ENCODE data around the gene TMEM44.

Gene TMEM44, protein sequence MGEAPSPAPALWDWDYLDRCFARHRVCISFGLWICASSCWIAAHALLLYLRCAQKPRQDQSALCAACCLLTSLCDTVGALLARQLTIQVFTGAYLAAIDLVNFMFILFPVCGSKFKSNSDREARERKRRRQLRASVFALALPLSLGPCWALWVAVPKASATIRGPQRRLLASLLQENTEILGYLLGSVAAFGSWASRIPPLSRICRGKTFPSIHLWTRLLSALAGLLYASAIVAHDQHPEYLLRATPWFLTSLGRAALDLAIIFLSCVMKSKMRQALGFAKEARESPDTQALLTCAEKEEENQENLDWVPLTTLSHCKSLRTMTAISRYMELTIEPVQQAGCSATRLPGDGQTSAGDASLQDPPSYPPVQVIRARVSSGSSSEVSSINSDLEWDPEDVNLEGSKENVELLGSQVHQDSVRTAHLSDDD

DNA sequence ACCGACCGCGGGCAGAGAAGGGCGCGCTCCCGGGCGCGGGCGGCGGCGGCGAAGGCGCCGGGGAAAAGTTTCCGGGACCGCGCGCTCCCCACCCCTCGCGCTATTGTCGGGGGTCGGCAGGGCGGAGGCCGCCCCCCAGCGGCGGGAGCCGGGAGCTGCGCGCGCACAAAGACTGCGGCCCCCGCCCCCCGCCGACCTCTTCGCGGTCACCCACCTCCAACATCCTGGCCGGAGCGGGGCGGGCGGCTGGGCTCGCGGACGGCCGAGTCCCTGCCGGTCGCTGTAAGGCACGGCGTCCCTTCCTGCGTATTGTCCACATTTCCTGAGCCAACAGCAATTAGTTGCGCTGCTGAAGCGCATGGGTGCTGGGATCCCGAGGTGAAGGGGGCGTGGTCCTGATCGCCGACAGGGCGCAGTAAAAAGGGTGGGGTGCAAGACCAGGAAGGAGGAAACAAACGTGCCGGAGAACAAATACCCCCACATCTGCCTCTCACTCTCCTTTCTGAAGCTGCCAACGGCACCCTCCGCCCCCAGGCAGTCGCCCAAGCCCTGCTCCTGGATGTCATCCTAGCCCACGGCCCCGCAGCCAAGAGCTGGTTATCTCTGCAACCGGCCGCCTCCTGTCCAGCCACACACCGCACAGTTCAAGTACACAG is at the start of gene TMEM44:
Gene TMEM44 (minus strand): TSS at position 71 of the 656 bp plus-strand sequence. CDS start 204 bp downstream, outside the sequence.
- DNase-seq, result peak; percentile 56

DNA sequence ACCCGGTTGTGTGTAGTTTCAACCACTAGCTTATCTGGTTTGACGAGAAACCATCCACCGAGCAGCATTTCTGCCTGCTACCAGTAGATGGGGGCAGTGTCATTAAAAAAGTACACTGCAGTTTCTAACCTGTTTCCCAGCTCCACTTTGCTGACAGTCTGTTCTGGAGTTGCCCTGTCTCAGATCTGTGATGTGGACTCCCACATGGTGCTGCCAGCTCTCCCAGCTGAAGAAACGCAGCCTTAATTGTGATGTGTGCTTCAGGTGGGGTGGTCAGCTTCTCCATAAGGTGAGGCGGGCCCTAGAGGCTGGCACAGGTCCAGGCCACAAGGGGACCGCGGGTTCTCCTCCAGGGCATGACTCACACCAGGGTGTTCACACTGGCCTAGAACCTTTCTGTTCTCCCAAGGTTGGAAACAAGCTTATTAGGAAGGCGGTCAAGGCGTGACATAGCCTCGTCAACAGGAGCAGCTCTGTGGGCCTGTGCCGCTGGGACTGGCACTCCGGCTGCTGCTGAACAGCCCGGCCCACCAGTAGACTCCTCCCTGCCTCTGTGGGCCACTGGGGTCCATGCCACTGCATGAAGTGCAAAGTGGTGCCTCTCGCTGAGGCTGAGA is 49.6 kb upstream of the TMEM44 start:
- peak; percentile 51 for DNase-seq

DNA sequence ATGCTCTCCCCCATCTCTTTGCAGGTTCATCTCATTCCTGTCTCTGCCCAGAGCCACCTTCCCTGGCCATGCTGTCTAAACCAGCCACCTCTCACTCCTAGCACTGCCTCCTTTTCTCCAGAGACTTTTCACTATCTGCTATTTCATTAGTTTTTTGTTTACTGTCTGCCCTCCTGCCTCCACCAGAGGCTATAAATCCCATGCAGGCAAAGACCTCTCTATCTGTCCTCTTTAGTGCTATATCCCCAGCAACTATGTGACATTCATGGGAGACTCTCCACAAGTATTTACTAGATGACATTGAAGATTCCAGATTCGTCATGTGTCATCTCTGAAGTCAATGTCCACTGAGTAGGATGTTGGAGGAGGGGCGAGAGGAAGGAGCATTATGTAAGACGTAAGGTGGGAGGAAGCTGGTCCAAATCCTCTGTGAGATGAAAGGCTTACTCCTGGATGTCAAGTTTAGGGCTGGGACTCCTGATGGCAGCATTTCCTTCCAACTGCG is 49.0 kb upstream of the TMEM44 start:
- no peak for DNase-seq

DNA sequence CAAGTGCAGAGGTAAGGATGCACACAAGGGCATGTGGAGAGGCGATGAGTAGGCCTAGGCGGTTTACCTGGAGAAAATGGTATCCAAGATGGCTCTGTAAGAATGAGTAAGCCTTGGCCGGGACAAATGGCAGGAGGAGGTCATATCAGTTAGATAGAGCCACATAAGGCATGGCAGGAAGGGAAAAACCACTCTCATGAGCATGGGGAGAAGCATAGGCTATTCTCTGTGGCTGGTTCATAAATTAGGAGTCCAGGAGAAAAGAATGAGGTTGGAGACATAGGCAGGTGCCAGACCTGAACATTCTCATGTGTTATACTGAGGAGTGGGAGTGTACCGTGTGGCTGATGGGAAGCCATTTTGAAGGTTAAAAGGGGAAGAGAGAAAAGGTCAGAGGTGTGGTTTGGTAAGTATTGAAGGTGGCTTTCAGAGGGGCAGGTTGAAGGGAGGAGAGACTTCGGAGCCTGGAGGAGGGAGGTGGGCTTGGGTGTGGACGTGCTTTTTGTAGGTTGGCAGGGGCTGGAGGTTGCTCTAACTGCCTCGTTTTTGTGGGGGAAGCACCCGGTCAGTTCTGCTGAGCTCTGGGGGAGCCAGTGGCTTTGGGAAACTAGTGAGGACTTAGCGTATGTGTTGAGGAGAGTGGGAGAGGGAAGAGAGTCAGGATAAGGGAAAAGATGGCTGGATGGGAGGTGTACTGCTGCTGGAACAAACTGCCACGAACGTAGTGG is 47.8 kb upstream of the TMEM44 start:
- DNase-seq, result no peak

DNA sequence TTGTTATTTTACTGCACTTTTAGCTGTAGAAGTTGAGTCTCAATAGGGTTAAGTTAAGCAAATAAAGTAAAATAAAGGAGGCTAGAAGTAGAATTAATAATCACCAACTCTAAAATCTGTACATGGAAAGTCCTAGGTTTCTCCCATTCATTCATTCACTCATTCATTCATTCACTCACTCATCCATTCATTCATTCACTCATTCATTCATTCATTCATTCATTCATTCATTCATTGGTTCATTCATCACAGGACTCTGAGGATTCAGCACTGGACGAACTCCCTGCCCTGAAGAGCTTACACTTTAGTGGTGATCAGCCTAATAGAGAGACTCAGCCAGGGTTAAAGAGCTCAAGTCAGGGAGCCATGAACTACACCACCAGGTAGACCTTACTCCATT is 43.3 kb upstream of the TMEM44 start:
- no peak for DNase-seq

DNA sequence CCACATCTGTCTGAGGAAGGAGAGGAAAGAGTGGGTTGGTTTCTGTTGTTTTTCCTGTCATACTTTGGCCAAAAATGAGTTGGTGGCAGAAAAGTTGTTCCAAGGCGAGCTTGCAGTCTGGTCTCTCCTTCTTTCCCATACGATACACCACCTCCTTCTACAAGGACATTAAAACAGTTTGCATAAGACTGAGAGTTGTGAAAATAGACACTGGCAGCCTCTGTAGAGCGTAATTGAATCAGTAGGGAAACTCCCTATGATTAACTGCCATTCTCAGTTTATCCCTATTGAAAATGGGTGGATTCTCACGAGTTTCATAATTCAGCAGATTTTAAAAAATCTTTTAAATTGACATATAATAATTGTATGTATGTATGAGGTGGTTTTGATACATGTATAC is 42.5 kb upstream of the TMEM44 start:
- DNase-seq, result no peak

DNA sequence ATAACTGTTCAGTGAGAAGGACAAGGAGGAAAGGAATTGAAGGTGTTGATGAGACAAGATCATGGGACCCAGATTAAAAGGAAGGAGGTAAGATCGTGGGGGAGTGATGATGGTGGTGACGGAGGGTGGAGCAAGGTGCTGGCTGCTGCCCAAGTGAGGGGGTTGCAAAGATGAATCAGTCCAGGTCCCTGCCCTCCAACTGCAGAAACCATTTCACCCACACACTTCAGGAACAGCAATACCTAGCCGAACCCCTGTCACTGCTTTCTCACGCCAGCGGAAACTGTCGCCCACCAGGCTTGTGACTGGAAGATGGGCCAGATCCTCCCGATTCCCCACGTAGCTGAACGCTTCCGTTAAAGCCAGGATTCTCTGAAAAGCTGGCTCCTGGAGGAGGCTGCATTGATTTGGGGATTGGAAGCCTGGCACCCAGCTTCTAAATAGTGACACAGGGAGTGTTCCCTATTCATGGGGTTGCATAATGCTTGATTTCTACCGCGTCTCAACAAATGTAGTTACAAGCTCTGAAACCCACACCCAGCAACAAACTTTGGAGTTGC is 41.9 kb upstream of the TMEM44 start:
- no peak for DNase-seq

DNA sequence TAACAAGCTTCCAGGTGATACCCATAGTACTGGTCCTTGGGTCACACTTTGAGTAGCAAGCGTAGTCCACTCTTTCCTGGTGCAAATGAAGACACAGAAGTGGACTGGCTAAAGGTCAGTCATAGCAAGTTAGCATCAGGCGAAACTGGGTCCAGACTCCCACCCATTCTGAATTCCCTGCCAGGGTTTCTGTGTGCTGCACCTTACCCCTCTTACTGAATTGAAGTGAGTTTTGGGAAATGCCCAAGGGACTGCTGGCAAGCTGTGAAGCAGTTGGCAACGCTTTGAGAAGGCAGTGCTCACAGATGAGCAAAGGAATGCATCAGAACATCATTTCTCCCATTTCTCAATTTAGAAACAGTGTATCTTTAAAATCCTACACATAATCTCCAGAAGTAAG is 40.5 kb upstream of the TMEM44 start:
- DNase-seq, result no peak

DNA sequence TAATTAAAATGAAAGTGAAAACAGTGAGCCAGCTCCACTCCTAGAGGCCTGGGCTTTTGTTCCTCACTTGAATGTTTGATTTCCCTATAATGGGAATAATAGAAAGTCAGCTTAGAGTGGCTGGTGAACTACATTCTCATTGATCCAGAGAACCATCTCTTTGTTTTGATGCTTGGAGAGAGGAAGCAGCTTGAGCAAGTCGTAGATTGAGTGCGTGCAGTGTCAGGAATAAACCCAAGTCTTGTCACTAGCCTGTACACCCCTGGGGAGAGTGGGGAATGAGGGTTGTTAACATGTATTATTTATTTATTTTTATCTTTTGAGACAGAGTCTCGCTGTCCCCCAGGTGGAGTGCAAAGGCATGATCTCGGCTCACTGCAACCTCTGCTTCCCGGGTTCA is 39.7 kb upstream of the TMEM44 start:
- no peak for DNase-seq

DNA sequence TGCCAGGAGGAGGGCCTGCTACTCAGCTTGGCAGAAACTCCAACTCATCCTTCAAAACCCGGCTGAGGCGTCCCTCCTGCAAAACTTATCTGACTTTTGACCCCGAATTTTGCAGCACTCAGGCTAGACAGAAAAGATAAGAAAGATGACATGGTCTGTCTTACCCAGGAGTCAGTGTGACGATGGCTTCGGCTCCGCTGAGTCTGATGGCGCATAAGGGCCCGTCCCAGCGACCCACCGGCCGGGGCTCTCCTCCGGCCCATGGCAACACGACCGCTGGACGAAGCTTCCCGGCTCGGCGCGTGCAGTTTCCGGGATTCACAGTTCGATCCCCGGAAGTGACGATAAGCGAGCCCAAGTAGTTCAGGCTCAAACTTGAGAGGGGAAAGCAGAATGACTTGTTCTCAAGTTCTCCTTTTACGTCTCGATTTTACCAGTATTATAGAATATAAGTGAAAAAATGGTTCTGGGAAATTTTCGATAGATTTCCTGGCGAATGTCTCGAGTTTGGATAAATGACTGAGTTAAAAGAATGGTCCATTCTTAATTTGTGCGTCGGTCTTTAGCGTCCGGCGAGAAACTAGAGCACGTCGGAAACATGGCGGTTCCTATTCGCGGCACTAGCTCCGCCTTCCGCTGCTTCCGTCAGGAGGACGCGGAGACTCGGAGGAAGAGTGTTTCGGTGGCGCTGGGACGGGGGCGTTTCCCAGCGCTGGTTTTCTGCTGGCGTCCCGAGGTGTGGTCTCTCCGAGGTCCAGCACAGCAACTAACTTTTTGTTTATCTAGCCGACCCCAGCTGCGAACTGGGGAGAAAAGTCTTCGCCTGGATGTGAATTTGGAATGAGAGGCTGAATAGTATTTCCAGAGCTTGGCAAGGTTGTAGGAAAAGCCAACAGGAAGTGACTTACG is 38.9 kb upstream of the TMEM44 start, which contains the start of gene LSG1:
Gene LSG1 (minus strand): TSS at position 292 of the 909 bp plus-strand sequence. CDS start 29 bp downstream, at position 263.
- DNase-seq, result peak; percentile 84

DNA sequence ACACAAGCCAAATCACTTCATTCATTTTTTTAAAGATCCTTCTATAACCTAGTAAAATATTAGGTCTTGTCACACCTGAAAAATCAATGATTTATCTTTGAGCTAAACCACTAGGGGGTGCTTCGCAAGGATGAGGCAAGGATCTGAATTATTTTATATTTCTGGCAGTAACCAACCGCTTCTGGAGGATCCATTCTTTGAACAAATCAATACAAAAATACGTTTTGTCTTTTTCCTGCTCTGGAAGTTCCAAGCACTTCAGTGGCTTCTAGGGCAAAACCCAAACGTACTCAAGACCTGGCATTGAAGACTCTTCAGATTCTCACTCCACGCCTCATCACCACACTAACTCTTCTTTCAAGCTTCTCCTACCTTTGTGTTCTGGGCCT is 38.3 kb upstream of the TMEM44 start:
- DNase-seq, result no peak

DNA sequence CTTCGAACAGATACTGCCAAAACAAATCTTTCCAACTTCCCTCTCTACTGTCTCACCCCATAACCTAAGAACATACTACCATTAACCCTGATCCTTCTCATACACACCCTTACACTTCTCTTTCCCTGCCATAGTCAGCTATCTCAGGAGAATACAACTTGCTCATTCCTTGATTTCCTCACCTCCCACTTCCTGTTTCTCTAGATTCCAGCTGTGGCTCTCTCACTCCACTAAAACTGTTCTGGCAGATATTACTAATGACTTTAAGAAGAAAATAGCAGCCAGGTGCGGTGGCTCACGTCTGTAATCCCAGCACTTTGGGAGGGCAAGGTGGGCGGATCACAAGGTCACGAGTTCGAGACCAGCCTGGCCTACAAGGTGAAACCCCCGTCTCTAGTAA is 34.1 kb upstream of the TMEM44 start:
- no peak for DNase-seq

DNA sequence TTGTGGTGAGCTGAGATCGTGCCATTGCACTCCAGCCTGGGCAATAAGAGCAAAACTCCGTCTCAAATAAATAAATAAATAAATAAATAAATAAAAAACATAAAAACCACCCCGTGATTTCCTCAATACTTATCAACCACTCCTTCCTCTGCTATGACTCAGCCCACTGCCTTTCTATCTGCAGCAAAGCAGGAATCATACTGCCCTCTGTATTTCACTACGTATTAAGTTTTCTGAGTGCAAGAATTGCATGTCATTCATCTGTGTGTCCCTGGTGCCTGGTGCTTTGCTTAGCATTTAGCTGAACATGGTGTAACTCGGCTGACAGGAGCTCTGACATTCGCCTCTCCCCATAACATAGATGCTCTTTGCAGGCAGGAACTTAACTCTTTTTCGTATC is 31.6 kb upstream of the TMEM44 start:
- no peak for DNase-seq

DNA sequence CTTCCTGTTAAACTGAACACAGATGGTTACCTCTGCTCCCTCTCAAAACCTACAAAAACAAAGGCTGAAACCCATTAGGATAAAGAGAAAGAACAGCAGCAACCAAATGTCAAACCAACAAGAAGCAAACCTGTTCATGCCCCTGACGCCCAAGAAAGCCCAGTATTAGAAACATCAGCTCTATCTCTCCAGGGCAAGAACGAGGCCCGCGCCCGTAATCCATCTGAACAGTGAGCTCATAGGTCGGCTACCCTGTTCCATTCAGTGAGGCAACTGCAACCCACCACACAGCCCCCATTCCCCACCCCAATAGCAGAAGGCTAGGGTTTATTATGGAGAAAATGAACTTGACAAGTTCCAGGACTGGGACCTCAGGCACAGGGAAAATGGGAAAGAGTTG is 28.7 kb upstream of the TMEM44 start:
- no peak for DNase-seq

DNA sequence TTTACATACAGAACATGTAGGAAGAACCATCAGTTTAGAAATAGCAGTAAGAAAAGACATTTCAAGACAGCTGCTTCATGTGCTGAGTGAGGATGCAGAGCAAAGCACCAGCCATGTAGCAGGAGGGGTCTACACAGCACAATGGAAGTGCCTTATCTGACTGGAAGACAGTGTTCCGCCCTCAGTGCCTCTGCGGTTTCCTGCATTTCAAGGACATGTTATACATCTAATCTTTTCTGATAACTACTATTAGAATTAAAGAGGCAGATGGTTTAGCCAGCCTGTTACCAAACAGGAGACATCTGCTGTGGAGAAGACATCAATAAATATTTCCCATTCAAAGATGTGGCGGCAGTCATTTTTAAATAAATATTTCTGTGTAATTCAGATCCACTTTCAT is 28.2 kb upstream of the TMEM44 start:
- no peak for DNase-seq

DNA sequence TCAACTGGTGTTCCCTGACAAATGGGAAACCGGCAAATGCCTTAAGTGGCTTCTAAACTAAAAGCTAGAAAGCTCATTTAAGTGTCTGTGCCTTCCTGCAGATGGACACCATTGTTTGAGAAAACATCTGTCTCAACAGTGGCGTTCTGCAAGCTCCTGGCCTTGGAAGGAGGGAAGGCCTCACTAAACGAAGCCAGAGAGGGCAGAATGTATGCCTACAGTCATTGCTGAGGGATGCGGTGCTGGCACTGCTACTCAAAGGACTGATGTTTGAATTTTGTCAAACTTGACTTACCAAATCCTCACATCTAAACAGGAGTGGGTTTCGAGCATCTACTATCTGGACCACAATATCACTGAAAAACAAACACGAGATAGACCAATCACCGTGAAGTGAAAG is 26.6 kb upstream of the TMEM44 start:
- no peak for DNase-seq

DNA sequence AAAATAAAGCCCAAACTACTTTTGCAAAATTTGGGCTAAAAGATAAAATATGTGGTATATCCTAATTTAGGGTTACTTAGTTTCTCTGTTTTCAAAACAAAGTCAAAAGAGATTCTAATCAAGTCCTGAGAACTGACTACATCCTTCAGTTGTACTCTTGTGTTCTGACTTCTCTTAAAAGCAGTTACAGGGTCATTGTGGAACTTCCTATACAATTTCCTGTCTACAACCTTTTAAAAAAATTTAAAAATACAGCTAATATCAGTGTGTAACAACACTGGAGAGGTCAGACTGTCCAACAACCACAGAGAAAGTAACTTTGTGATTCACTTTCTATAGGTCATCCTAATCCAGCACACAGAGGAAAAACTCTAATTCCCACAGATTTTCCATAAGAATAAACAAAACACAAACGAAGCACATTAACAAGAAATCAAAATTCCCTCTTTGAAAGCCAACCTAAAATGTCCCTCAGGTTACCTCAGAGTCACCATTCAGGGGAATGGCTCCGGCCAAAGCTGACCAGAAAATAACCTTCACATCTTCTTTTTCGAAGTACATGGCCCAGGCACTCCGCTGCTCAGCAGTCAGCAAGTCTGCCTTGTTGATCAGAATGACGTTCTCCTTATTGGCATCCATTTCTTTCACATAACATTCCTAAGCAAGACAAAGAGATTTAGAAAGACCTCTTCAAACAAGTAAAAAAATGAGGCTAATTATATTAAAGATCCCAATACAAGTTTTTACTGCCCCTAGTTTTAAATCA is 25.4 kb upstream of the TMEM44 start:
- no peak for DNase-seq

DNA sequence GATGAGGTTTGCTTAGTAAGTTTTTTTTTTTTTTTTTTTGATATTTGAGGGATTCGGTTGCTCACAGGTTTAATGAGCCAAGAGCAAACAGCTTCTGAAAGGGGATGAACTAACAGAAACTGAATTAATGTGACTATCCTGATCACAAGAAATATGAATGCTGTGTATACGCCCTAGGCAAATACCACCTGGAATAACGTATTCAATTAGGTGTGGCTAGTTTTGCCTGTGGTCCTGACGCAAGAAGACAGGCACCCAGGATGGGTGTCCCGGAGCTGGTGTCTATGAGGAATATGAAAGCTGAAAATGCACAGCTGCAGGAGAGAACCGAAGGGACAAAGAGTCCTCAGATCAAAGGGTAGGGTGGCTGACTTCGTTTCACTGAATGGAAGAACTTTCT is 24.2 kb upstream of the TMEM44 start:
- no peak for DNase-seq

DNA sequence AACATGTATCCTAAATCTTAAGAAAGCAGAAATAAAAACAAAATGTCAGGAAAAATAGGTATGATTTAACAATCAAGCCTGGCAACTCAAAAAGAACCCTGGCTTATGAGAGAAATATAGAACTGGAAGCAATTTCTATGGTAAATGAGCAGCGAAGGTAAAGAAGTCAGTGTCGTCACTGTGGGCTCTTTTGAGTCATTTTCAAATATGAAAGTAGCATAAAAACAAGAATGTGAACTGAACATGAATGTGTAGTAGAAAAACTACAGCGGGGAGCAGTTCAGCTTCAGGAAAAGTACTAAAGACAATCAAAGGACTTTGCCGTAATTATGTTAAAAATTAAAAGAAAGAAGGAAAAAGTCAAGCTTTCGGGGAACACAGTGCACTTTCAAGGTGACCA is 21.2 kb upstream of the TMEM44 start:
- no peak for DNase-seq

DNA sequence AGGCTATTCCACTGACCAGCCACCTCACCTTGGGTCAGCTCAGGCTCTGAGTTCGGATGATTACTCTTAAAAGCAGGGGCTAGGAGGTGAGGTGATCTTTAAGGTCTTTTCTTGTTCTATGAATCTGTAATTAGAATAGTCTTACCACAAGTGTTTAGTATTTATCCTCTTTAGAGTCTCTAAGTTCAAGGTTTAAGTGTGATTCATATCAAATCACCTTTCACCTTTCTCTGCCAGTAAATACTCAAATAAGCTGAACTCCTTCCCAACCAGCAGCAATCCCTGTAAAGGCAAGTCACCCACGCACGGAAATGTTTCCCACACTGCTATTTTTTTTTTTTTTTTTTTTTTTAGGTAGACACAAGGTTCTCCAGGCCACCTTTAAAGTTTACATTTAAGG is 14.5 kb upstream of the TMEM44 start:
- DNase-seq, result no peak

DNA sequence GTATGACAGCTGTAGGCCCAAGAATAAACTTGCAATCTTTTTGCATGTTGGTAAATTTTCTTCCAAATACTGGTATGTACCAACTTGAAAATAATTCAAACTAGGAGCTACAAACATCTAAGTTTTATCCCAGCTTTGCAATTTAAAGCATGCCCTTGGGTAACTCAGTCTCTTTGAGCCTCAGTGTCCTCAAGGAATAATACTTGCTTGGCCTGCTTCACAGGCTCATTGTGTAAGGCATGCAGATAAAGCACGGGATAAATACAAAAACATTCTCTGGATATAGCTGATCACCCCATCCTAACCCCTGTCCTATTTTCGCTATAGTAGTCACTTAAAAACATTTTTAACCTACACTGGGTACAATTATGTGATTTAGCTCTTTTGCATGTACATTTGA is 9.6 kb upstream of the TMEM44 start:
- no peak for DNase-seq
